Fibroblast of skin of left quadriceps (primary cell): ENCODE results near the gene RAMACL.
A peak's percentile ranks its signal among the peaks of the same experiment; 100 is the strongest.
"Not testable (repeated sequence)": the region's sequence is repeated elsewhere in the genome, so short reads cannot be mapped to it uniquely, and the experiment has no call there.

Source experiments
- DNase-seq, 2 experiments: peaks; one replicate each; pipeline ENCODE4 v3.0.0-alpha.2; 2013; ENCODE audit warnings: low read depth in 2 of 2

The RAMACL gene

DNA sequence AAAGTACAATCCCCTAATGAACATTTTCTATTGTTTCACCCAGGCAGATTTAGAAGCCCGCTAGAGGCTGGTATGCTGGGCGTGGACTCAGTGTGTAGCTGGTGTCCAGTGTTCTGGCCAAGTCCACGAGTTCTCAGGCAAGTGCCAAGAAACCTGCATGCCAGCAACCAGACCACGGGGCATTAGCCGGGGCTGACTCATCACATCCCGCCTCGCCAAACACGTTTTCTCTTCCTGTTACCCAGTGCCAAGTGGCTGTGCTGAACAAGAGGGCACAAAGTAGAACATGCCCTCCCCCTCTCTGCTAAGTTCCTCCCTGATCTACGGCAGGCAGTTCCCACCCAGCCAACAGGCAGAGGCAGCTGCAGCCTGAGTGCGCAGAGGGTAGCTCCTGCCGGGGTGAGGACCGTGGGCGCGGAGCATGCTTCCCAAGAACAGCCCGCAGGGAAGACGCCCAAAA, 29.6 kb downstream of the RAMACL start:
- DNase-seq, result no peak

DNA sequence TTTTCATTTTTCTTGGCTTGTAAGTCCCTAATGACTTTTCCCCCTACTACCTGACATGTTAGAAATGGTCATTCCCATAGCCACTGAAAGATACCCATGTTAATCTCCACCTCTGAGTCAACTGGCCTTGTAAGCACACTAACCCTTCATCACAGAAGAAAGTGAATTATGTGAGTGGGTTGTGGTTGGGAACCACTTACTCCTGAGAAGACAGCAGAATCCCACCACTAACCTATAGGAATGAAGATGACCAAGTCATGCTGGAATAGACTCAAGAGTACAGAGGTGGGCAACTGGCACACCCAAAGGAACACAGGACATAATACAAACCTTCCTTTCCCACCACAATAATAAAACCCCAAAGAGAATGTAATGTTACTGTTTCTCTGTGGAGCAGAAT, 30.1 kb downstream of the RAMACL start:
- no peak for DNase-seq

DNA sequence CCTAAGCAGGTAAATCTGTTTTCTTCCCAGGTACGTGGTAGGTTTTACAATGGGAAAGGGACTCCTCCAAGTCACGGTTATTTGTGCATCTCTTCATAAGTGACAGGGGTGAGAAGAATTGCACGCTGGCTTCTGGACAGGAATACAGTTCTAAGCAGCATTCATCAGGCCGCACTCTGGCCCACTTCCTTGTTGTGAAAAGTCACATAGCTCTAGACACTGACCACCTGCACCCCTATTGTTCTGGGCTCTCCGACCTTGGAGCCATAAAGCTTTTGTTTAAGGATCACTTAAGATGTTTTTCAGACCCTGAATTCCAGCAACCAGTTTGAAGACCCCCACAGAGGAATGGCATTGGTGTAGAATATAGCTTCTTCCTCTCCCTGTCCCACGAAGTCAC, 31.4 kb downstream of the RAMACL start:
- no peak for DNase-seq

DNA sequence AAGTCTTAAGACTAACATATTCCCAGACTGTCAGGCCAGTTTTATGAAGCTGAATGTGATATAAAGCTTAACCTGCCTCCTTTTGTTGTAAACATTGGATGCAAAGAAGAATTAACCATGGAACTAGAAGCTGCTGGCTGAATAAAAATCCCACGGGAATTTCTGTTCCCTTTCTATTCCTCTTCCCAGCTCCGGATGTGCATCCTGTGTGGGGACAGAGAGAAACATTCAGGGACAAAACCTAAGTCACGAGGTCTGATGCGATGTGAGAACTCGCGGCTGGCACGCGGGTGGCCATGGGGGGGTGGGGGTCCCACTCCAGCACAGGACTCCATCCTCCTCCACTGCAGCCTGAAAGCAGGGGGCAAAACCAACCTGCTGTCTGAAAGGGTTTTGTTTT, 32.2 kb downstream of the RAMACL start:
- no peak for DNase-seq

DNA sequence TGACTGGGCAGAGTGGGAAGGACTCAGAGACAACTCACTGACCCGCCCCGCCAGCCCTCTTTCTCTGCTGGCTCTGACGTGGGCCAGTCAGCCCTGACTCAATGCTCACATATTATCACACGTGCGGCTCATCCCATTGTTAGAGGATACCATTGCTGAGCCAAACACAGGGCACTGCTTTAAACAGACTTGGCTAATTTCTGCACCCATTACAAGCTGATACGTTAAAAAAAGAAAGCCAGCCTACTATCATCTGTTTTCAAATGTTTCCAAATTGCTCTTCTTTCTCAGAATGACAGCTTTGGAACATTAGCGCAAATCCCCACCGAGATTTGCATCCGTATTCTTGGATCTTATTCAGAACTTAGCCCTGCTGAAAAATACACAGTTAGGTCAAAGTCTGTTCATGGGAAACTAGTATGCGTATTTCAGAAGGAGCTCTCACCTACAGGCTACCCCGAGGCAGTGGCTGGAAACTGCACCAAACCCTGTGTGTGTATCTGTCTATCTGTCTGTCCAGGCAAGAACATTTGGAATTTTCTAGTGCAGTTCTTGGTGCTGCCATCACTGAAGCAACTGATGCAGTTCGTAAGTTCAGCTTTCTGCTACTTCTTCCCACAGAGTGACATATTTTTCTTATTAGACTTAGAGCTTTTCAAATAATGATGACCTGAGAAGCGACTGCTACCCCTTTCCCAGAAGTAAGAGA, 32.8 kb downstream of the RAMACL start:
- peak; percentile 46 to 49 for DNase-seq

DNA sequence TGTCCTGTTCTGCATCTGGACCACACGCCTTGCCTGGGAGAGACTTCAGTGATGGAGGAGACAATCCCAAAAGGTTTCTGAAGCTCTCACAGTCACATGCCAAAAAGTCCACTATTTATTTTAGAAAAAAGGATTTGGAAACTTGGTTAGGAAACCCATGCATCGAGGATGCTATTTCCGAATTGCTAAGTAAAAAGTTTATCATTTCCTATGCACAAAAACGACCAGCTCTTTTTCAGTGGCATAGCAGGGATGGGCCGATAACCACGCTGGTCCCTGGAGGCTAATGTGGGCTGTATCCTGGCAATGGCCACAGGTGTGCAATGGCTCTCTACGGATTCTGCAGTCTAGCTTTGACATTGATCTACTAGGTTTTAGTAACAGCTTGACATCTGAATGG, 33.9 kb downstream of the RAMACL start:
- DNase-seq, result no peak

DNA sequence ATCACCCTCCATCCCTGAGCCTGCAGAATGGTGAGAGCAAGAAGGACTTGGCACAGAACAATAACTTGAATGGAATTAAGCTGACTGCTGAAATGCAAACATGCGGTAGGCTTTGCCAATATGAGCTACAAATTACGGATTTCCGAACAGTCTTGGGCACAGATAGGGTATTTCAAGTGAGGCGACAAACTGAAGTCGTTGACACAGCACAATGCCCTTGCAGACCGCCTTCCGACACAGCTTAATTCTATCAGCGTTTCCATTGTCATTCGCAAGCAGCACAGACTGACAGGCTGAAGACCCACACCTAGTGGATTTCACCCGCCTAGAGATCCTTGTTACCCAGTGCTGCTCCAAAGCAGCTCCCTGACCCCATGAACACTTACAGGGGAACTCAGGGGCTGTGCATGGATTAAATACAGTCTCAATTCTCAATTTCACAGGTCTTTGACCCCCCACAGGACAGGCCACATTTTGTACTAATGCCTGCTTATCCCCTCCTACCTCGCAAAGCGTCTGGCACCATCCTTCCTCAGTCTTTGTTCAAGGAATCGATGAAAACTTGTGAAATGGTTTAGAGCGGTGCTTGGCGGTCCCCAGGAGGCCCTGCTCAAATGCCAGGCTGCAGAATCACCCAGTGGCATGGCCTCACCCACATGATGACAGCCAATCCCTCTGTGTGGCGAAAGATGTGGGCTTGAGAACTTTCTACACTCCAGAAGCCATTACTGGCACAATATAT, 34.6 kb downstream of the RAMACL start:
- no peak for DNase-seq

DNA sequence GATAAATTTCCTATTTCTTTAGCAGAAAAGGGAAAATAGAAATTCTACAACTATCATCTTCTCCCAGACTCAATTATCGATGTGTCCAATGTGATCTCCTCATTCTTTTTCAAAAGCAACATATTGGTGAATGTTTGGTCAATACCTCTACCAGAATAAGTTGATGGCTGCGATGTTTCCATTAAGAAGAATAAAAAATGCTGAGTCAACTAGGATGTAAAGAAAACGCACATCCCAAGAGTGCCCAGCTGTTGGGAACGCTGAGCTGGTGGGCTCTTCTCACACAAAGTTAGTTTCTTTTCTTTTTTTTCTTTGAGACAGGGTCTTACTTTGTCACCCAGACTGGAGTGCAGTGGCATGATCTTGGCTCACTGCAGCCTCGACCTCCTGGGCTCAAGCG, 39.8 kb downstream of the RAMACL start:
- no peak for DNase-seq

DNA sequence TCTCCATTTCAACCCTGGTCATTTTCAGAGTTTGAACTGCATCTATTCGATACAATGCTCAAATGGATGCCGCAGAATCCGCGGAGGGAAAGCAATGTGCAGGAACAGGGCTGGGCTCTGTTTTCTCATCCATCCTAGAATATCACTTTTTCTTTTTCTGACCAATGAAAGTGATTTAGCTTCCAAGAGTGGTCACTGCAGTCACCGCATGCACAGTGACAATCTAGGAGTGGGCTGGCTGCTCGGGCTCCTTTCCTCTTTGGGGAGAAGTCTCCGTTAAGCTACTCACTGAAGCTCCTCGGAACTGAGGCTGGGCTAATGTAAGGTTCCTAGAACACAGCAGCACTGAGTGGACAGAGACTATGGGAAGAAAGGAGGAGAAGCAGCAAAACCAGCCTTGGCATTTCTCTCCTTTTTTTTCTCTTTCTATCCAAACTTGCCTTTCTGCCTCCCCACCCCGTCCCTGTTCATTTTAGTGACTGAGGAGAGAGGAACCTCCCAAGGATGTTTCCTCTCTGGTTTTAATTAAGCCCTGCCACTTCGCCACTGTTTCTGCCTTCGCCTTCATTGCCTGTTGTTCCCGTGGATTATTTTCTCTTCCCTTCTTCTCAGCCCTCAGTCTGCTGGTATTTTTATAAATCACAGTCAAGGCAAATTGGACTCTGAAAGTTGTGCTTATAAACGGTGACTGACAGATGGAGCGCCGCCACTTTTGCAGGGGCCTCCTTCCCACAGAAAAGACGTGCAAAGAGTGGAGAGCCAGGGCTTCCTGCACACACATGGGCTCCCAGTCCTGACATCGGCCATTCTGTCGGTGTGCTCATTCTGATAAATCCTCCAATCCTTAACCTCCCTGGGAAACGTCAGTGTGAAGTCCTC, 41.1 kb downstream of the RAMACL start:
- DNase-seq, result no peak

DNA sequence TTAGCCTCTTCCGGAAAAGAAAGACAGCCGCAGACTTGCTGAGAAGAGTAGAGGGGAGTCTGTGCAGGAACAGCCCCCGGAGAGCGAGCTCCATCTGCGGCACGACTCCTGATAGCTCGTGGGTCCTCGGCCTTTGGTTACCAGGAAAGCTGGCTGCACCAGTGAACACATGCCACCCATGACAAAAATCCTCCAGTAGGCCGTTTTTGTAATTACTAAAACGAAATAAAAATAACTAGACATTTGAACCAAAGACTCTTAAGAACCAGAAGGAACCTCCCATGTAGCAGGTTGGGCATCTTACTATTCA, 42.2 kb downstream of the RAMACL start:
- DNase-seq, result no peak

DNA sequence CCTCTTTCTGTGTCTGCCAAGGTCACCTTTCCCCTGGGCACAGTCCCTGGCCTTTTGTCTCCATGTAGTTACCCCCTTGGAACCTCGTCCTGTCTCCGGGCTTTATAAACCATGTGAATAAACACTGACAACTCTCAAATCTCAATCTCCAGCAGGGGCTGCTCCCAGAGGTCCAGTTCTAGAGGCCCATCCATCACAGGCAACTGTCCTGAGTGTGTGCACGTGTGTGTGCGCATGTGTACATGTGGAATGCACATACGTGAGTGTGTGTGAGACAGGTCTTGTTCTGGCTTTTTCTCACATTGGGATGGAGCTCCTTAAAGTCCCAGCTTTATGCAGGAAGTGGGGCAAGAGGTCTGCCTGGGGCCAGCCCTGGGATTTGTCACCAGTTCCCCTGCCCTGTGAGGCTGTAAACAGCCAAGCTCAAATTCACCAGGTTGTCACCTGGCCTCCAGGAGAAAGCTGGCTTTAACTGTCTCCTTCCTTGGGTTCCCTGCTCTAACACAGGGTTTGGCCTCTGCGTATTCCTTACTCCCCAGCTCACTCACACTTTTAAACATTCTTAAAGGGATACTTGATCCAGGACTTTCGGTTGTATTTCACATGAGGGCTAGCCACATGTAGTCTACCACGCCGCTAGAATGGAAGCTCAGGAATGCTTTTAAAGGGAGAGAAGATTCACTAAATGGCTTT, 42.7 kb downstream of the RAMACL start:
- no peak for DNase-seq

DNA sequence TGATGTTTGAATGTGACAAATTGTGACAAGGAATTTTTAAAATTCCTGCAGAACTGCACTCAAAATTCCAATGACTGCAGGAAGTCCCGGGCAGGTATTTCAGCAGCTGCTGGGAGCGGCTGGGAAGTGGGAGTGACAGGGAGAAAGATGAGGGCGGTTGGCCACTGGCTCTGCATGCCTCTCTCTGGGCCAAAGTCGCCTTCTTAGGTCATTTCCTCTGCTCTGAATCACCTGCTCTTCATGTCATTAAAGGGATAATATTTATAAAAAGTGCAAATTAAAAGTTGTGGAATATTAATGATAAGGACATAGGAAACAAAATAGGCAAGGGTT, 43.9 kb downstream of the RAMACL start:
- no peak for DNase-seq

DNA sequence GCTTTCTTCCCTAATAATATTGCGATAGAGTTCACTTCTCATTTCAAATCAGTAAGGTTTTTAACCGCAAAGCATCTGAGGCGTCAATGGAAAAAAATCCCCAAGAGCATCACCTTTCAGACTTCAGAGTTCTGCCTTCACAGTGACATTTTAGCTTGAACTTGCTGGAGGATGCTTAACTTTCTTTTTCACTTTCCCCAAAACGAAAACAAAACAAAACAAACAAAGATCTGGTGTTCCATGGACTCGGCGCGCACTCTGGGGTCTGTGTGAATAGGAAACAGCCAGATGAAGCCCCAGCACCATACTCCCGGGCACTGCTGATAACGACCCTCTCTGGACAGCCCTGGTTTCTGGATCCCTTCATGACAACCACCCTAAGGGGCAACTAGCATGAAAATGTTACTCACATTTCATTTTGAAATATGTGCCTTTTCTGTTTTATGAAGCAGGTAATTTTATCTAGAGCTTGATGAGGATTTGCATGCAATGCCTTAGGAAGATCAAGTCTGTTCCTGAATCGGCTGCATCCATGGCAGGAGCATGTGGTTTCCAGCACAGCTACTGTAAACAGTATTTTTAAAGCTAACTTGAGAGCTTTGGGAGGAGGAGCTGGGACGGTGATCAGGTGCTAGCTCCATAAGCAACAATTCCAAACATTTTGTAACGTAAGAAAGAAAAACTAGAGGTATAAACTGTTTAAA, 44.5 kb downstream of the RAMACL start:
- no peak for DNase-seq

DNA sequence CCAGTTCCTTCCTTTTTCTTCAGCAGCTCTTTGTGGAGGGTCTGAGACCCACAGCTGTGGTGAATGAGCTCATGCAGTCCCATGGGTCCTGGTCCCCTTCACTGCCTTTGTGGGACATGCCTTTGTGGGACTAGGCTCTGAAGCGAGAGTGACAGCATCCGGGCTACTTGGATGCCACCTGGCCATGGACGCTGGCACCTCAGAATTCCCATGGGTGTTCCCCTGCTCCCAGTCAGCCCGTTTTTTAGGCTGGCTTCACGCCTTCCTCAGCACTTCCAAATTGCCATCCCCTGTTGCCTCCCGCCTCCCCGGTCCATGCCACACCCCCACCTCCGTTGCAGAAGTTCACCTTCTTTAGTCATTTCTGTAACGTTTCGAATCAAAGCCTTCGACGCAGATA, 45.1 kb downstream of the RAMACL start:
- no peak for DNase-seq

DNA sequence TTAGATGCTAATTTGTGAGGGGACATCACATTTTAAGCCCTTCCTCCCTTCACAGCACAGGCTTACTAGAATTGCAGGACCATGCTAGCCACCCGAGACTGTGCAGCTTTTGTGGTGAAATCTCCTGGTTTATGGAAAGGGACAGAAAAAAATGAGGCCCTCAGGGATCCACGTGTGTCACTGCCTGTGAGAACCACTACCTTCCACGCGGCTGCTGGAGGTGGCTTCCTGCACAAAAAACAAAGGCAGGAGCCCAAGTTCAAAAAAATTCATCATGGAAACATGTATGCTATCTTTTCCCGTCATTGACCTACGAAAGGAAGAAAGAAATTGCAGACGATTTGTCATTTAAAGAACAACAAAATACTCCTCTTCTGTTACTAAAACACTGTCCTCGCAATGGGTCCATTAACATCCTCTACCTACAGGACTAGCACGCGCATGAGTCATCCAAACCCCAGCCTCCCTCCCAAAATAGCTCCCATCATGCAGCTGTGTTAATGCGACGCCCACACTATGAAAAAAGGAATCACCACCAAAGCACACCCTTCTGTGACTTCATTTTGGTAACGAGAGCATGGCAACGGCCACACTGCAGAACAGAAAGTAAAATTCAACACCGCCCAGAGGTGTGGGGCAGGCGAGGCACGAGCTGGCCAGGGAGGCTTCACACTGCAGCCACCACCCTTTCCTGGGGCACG, 45.7 kb downstream of the RAMACL start:
- no peak for DNase-seq

DNA sequence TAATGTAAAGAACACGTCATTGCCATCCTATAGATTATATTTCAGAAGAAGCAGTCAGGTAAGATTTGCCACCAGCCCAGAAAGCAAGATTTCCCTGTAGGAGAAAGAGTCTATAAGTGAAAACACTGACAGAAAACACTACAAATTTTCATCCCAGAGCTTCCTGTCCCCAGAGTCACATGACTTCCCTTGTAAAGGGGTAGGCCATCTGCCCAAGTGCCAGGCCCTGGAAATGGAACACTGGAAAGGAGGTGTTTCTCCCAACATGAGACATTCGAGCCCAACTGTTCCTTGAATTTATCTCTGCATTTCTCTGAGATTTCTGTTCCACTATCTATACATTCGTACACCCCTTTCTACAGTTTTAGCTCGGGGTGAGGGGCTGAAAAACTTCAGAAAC, 46.9 kb downstream of the RAMACL start:
- no peak for DNase-seq

DNA sequence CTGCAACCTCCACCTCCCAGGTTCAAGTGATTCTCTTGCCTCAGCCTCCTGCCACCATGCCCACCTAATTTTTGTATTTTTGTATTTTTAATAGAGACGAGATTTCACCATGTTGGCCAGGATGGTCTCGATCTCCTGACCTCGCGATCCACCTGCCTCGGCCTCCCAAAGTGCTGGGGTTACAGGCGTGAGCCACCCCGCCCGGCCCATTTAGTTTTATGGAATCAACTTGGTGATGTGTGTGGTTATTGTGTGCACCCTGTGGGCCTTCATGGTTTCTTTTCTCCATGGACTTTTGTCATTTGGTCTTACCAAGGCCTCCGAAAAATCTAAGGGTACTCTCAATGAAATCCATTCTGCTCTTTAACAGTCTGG, 47.5 kb downstream of the RAMACL start:
- not testable (repeated sequence) for DNase-seq

DNA sequence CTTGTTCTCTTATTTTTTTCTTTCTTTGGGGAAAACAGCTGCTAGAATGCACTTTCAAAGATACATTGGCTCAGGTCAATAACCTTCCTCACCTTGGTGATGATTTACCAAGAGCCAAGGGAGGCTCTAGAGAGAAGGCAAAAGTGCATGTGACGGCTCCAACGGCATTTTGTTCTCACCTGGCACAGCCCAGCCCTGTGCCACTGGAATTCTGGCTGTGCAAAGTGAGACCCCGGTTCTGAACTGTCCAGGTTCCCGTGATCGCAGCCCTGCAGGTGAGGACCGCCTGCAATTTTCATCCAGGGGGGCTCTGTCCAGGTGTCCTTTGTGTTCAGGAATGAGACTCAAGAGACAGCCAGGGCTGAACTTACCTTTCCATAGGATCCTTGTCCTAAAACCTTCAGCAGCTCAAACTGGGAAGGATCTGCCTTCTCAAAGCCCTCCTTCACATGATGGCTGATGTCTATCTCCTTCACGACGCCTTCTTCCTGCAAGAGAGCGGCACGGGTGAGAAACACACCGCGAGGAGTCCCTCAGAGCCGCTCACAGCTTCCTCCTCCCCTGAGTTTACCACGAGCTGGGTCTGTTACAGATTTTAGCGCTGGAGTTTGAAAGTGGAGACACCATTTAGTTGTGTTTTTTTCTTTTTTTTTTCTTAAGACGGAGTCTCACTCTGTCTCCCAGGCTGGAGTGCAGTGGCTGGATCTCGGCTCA, 48.0 kb downstream of the RAMACL start:
- DNase-seq, result no peak

DNA sequence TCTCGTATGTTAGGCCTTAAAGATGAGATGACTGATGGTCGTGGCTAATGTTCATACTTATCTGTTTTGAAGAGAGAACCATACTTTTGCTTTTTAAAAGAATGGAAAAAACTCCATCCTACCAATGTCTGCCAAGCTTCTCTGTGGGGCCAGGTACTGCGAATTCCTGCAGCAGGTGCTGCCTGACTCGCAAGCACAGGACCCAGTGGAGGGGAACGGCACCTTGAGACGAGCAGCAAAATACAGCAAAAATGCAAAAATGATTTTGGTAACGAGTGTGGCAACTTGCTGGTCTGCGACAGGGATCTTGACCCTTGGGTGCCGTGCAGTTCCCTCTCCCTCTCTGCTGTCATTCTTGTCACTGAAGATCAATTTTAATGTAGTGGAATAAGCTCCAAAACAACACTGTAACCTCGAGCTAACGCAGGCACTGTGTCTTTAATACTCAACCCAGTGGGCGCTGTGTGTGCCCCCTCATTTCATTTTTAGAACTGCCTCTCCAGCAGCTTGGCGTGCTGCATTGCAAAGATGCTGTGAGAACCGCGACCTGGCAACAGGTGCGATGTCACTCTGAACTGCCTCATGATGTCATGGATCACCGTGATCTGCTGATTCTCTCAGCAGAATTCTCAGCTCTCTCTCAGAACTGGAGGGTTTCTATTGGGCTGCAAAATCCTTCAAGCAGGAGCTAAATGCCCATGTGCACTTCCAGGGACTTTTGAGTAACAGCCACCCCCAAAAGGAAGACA, 51.6 kb downstream of the RAMACL start:
- DNase-seq, result no peak
